Endothelial cell of umbilical vein (primary cell): ENCODE results near the gene ENTREP1. TPM values are rescaled to one million over a fixed set of nuclear protein-coding genes. Genes with fewer than 3 reads are reported as not detected.
"Not testable (repeated sequence)": the region's sequence is repeated elsewhere in the genome, so short reads cannot be mapped to it uniquely, and the experiment has no call there.

ENCODE experiments used
- BruUV-seq: library from RNA; stranded (reverse); fragments of 400-500 nt; replicated peaks from 2 replicates; lab custom pipeline; 2021; lab: Mats Ljungman, UMichigan
- CTCF ChIA-PET: fragments of 300-600, 350-600 bp; sonication (Branson Sonifier 250); formaldehyde crosslinking; loops from one replicate; lab custom pipeline; 2021; ENCODE audit warnings: antibody characterized with exemption, inconsistent platforms; lab: Charles Lee
- POLR2A ChIA-PET: fragments of 300-600, 350-600 bp; sonication (Branson Sonifier 250); formaldehyde crosslinking; loops from one replicate; lab custom pipeline; 2021; ENCODE audit warnings: antibody characterized with exemption, inconsistent platforms; lab: Charles Lee
- DNase-seq: peaks from one replicate; pipeline ENCODE4 v3.0.0-alpha.2; 2011; ENCODE audit warnings: low read depth, low spot score
- FAIRE-seq: peaks from 2 replicates; lab custom pipeline; 2011; peaks lifted over from hg19 to GRCh38; lab: Jason Lieb, UNC
- H2AFZ ChIP-seq: 2 replicates; pipeline ENCODE4 v1.6.0; 2012; ENCODE audit warnings: low read depth, low read length, control low read depth, inconsistent platforms
- H3K27ac ChIP-seq: 2 replicates; pipeline ENCODE4 v1.5.1; 2011; ENCODE audit warnings: low read depth, mild to moderate bottlenecking, control low read depth, low read length, moderate library complexity; ENCODE audit not compliant: insufficient read depth
- H3K27me3 ChIP-seq, 2 experiments: 2 replicates each; pipeline versions ENCODE4 v1.6.0 to v1.6.1; 2011; ENCODE audit warnings: low read length in 2 of 2, mixed read lengths in 1 of 2; ENCODE audit not compliant: control insufficient read depth in 2 of 2, insufficient read depth in 2 of 2
- H3K36me3 ChIP-seq, 2 experiments: 2 replicates in 1 of 2; 3 replicates in 1 of 2; pipeline ENCODE4 v1.5.1; 2011; ENCODE audit warnings: low read length in 2 of 2, mild to moderate bottlenecking in 1 of 2, moderate library complexity in 1 of 2; ENCODE audit not compliant: control insufficient read depth in 2 of 2, insufficient read depth in 2 of 2; ENCODE audit errors: extremely low read depth in 1 of 2
- H3K4me1 ChIP-seq: 3 replicates; pipeline ENCODE4 v1.5.1; 2011; ENCODE audit warnings: mild to moderate bottlenecking, low read length; ENCODE audit not compliant: control insufficient read depth, insufficient read depth; ENCODE audit errors: extremely low read depth
- H3K4me2 ChIP-seq: 2 replicates; pipeline ENCODE4 v1.6.1; 2011; ENCODE audit warnings: low read length, control low read depth, mixed read lengths; ENCODE audit not compliant: insufficient read depth
- H3K4me3 ChIP-seq, 3 experiments: fragments of 200-600 bp in 1 of 3; sonication (generic), shearing (Covaris generic) in 1 of 3; replicated peaks in 1 of 3; 2 replicates each; pipeline ENCODE4 v1.5.1; 2011 to 2016; ENCODE audit warnings: control low read depth in 3 of 3, low read length in 3 of 3, mild to moderate bottlenecking in 2 of 3, inconsistent platforms in 1 of 3, low read depth in 1 of 3, moderate library complexity in 1 of 3; ENCODE audit not compliant: insufficient read depth in 1 of 3
- H3K79me2 ChIP-seq: 2 replicates; pipeline ENCODE4 v1.6.0; 2012; ENCODE audit warnings: low read length, inconsistent platforms; ENCODE audit not compliant: control insufficient read depth, insufficient read depth
- H3K9ac ChIP-seq: replicated peaks from 2 replicates; pipeline ENCODE3; 2011; ENCODE audit warnings: low read length, control low read depth; ENCODE audit not compliant: insufficient read depth; ENCODE audit errors: extremely low read depth
- H3K9me1 ChIP-seq: replicated peaks from 3 replicates; pipeline ENCODE4 v1.6.0; 2011; ENCODE audit warnings: mild to moderate bottlenecking, low read length; ENCODE audit not compliant: control insufficient read depth, insufficient read depth; ENCODE audit errors: extremely low read depth
- H3K9me3 ChIP-seq: replicated peaks from 2 replicates; pipeline ENCODE4 v1.5.1; 2012; ENCODE audit warnings: low read length, inconsistent platforms; ENCODE audit not compliant: control insufficient read depth, insufficient read depth
- H4K20me1 ChIP-seq: replicated peaks from 2 replicates; pipeline ENCODE3; 2011; ENCODE audit warnings: mild to moderate bottlenecking, low read length; ENCODE audit not compliant: control insufficient read depth, insufficient read depth; ENCODE audit errors: extremely low read depth
- dilution Hi-C: fragments of 300-500 bp; cut with MboI; formaldehyde crosslinking; loops from one replicate; pipeline ENCODE4 v1.15.0; 2019; ENCODE audit warnings: low sequenced_read_pairs; ENCODE audit not compliant: extremely low pct_ligation_motif_present
- intact Hi-C: fragments of 100-400 bp; cut with micrococcal nuclease; formaldehyde crosslinking; loops from one replicate; pipeline ENCODE4 v1.10.0; 2022
- polyA plus RNA-seq, 4 experiments: library from polyadenylated mRNA; depleted of rRNA in 3 of 4; stranded (reverse) in 3 of 4; unstranded in 1 of 4; fragments of >200 nt; gene quantifications; 2 replicates each; pipeline versions ENCODE4 v1.2.1 to v1.2.3, GENCODE V29; 2011 to 2012; ENCODE audit warnings: missing spikeins in 1 of 4
- total RNA-seq: library from RNA; stranded (reverse); gene quantifications from 2 replicates; pipeline ENCODE4 v1.2.3, GENCODE V29; 2021
- TF ChIP-seq, protein P1 (sequence below), 2 donors: IDR thresholded peaks; 1 replicate in 1 of 2; 2 replicates in 1 of 2; pipeline ENCODE4 v1.5.1; 2011; ENCODE audit warnings: low read length in 2 of 2, mild to moderate bottlenecking in 2 of 2, moderate library complexity in 2 of 2, control low read depth in 1 of 2, inconsistent platforms in 1 of 2, low read depth in 1 of 2; ENCODE audit not compliant: insufficient read depth in 1 of 2; ENCODE audit errors: extremely low read depth in 1 of 2

Gene ENTREP1
- total and polyA plus RNA-seq, 2 donors (not counting 3 experiments of a cell fraction or from before 2014, with no cell fraction given), result 7.1 to 13.5 TPM

DNA sequence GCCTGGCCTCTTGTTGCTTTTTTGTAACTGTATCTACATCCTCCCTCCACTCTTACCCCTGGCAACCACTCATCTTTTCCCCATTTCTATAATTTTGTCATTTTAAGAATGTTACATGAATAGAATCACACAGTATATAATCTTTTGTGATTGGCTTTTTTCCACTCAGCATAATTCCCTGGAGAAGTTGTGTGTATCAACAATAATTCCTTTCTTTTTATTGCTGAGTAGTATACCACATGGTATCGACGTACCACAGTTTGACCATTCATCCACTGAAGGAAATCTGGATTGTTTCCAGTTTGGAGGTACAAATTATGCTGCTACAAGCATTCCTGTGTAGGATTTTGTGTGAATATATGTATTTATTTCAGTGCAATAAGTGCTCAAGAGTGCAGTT is 21.7 kb upstream of the ENTREP1 start:
- intact Hi-C loops, result no loop called here
- dilution Hi-C loops, result no loop called here

DNA sequence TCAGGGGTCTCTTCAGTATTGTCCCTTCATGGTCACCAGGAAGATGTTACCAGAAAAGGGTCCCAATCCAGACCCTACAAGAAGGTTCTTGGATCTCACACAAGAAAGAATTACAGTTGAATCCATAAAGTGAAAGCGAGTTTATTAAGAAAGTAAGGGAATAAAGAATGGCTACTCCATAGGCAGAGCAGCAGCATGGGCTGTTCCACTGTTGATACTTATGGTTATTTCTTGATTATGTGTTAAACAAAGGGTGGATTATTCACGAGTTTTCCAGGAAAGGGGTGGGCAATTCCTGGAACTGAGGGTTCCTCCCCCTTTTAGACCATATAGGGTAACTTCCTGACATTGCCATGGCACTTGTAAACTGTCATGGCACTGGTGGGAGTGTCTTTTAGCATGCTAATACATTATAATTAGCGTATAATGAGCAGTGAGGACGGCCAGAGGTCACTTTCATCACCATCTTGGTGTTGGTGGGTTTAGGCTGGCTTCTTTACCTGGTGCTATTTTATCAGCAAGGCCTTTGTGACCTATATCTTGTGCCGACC is 18.0 kb upstream of the ENTREP1 start:
- intact Hi-C loops, H3K27ac ChIP-seq, H3K4me3 ChIP-seq, H3K9me1 ChIP-seq, H3K27me3 ChIP-seq, H3K9me3 ChIP-seq, FAIRE-seq, dilution Hi-C loops, BruUV-seq, H4K20me1 ChIP-seq, POLR2A ChIA-PET, H3K4me2 ChIP-seq, DNase-seq, CTCF ChIA-PET, H2AFZ ChIP-seq, H3K4me1 ChIP-seq, H3K36me3 ChIP-seq, H3K9ac ChIP-seq, H3K79me2 ChIP-seq: not testable (repeated sequence)

More for the DNA sequence above, 21.7 kb upstream of the ENTREP1 start:
- no peak overlapping the region for H3K4me3 ChIP-seq
- H3K27me3 ChIP-seq, result peaks cover 2 to 8% of the 10 kb centered on the region in 2 experiments
- H3K36me3 ChIP-seq, result no peaks in the 10 kb centered on the region
- H2AFZ ChIP-seq, result no peak overlapping the region
- CTCF ChIA-PET, result no interaction called here
- H3K4me1 ChIP-seq, result no peaks in the 10 kb centered on the region
- H3K9me3 ChIP-seq, result no peaks in the 10 kb centered on the region
- POLR2A ChIA-PET, result no interaction called here
- no peak overlapping the region for H3K27ac ChIP-seq
- H3K9ac ChIP-seq, result no peak overlapping the region
- DNase-seq, result no peak
- no peaks in the 10 kb centered on the region for H3K79me2 ChIP-seq
- BruUV-seq, result no TSS peak
- TF ChIP-seq, protein P1, sequence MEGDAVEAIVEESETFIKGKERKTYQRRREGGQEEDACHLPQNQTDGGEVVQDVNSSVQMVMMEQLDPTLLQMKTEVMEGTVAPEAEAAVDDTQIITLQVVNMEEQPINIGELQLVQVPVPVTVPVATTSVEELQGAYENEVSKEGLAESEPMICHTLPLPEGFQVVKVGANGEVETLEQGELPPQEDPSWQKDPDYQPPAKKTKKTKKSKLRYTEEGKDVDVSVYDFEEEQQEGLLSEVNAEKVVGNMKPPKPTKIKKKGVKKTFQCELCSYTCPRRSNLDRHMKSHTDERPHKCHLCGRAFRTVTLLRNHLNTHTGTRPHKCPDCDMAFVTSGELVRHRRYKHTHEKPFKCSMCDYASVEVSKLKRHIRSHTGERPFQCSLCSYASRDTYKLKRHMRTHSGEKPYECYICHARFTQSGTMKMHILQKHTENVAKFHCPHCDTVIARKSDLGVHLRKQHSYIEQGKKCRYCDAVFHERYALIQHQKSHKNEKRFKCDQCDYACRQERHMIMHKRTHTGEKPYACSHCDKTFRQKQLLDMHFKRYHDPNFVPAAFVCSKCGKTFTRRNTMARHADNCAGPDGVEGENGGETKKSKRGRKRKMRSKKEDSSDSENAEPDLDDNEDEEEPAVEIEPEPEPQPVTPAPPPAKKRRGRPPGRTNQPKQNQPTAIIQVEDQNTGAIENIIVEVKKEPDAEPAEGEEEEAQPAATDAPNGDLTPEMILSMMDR (IDR thresholded peaks at IDR 0.05; ENCODE audit: extremely low read depth in 1 of 2, insufficient read depth in 1 of 2, low read depth in 1 of 2, low read length in 2 of 2), result no peak
- no peak overlapping the region for H3K4me2 ChIP-seq
- no peaks in the 10 kb centered on the region for H3K9me1 ChIP-seq
- FAIRE-seq, result no peak
- H4K20me1 ChIP-seq, result no peaks in the 10 kb centered on the region
